Fibroblast of lung (primary cell): ENCODE results near the gene NEK5.

Experiments
- EZH2 ChIP-seq: IDR thresholded peaks from 2 replicates; pipeline ENCODE4 v1.5.1; 2012; ENCODE audit warnings: low read length, control low read depth, mild to moderate bottlenecking; ENCODE audit errors: missing control alignments
- TF ChIP-seq, protein P1 (sequence below), 2 donors: IDR thresholded peaks in 1 of 2; conservative IDR thresholded peaks in 1 of 2; 1 replicate in 1 of 2; 2 replicates in 1 of 2; pipeline ENCODE4 v1.5.1; 2011 to 2012; ENCODE audit warnings: low read length in 2 of 2, control low read depth in 1 of 2, inconsistent platforms in 1 of 2, low read depth in 1 of 2, mild to moderate bottlenecking in 1 of 2

- TF ChIP-seq, protein P1, sequence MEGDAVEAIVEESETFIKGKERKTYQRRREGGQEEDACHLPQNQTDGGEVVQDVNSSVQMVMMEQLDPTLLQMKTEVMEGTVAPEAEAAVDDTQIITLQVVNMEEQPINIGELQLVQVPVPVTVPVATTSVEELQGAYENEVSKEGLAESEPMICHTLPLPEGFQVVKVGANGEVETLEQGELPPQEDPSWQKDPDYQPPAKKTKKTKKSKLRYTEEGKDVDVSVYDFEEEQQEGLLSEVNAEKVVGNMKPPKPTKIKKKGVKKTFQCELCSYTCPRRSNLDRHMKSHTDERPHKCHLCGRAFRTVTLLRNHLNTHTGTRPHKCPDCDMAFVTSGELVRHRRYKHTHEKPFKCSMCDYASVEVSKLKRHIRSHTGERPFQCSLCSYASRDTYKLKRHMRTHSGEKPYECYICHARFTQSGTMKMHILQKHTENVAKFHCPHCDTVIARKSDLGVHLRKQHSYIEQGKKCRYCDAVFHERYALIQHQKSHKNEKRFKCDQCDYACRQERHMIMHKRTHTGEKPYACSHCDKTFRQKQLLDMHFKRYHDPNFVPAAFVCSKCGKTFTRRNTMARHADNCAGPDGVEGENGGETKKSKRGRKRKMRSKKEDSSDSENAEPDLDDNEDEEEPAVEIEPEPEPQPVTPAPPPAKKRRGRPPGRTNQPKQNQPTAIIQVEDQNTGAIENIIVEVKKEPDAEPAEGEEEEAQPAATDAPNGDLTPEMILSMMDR (conservative IDR thresholded peaks at IDR 0.05 in 1 of 2, IDR thresholded peaks at IDR 0.05 in 1 of 2; ENCODE audit: low read depth in 1 of 2, low read length in 2 of 2), result no peak
- no peak for TF ChIP-seq EZH2
These were observed 26.3 kb upstream of the NEK5 start for GRCh38 chr13:52155177-52155576.
